Large intestine (tissue), 3 donors: Measurements from ENCODE around the gene USP48. TPM values are rescaled to one million over a fixed set of nuclear protein-coding genes. Genes with fewer than 3 reads are reported as not detected.

Experiments used
- DNase-seq, 2 donors: peaks; one replicate each; pipeline versions ENCODE4 v3.0.0 to v3.0.0-alpha.2; 2013
- H3K27ac ChIP-seq: one replicate; pipeline ENCODE4 v1.5.1; 2013; ENCODE audit warnings: low read length
- H3K27me3 ChIP-seq: 2 replicates; pipeline ENCODE4 v1.6.1; 2013; ENCODE audit warnings: low read length; ENCODE audit not compliant: control insufficient read depth, insufficient read depth
- H3K36me3 ChIP-seq: 2 replicates; pipeline ENCODE4 v1.6.1; 2013; ENCODE audit warnings: low read length; ENCODE audit not compliant: control insufficient read depth, insufficient read depth
- H3K4me1 ChIP-seq: one replicate; pipeline ENCODE4 v1.6.1; 2013; ENCODE audit warnings: low read length; ENCODE audit not compliant: control insufficient read depth, insufficient read depth
- H3K4me3 ChIP-seq: one replicate; pipeline ENCODE4 v1.5.1; 2013; ENCODE audit warnings: low read length
- H3K9me3 ChIP-seq: one replicate; pipeline ENCODE4 v1.6.1; 2013; ENCODE audit warnings: mild to moderate bottlenecking, low read depth, low read length, moderate library complexity; ENCODE audit not compliant: control insufficient read depth
- WGBS: methylation state at CpG from one replicate; pipeline ENCODE4 v1.1.5; 2013; ENCODE audit warnings: low lambda C conversion rate; ENCODE audit not compliant: insufficient coverage; 5-methylcytosine and 5-hydroxymethylcytosine counted together
- polyA plus RNA-seq: library from polyadenylated mRNA; unstranded; fragments of 120-200 nt; gene quantifications from one replicate; pipeline ENCODE4 v1.2.1, GENCODE V29; 2013

USP48 gene
- polyA plus RNA-seq, 1 donor: 43.3 TPM

DNA sequence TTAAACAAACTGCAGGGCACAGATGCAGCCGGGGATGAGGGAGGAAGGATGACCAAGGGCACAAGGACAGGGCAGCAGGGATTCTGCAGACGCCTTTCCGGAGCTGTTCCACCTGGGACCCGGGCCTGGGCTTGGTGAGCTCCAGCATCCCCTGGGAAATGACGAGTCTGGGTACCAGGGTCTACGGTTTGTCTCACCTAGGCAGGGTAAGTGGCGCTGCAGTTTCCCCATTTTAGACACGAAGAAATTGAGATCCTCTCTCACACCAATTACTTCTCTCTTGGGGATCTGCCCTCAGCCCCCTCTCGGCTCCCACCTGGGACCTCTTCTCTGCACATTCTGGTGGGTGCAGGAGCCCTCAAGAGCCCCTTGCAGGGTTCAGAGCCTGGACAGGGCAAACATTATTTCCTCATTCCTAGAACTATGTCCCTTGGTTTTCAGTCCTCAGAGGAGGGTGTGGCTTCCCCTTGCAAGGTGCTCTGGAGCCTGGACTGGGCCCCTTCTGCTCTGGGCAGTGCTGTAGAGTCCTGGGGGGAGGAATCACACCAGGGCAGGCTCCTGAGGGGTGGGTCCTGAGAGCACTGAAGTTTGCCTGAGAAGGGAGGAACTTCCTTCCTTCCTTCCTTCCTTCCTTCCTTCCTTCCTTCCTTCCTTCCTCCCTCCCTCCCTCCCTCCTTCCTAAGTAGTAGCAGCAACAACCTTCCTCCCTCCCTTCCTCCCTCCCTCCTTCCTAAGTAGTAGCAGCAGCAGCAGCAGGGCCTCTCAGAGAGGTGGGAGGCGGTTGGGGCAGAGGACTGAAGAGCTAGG, 129.8 kb downstream of the USP48 start:
- H3K36me3 ChIP-seq: no peaks in the 10 kb centered on the region
- H3K9me3 ChIP-seq: no peaks in the 10 kb centered on the region
- H3K27ac ChIP-seq: peak overlapping the region; percentile 69
- H3K27me3 ChIP-seq: peaks cover 6% of the 10 kb centered on the region
- H3K4me1 ChIP-seq: peaks cover 25% of the 10 kb centered on the region
- WGBS: no CpG with 5 or more reads among the region's 10 CpGs
- no peak overlapping the region for H3K4me3 ChIP-seq
- DNase-seq: peak in 1 of 2 donors; percentile 82

- whole genome bisulfite sequencing: no CpG with 5 or more reads among the region's 39 CpGs
- H3K4me3 ChIP-seq: peak overlapping the region; percentile 27
- peaks cover 27% of the 10 kb centered on the region for H3K4me1 ChIP-seq
- peaks cover 6% of the 10 kb centered on the region for H3K27me3 ChIP-seq
- H3K27ac ChIP-seq: peak overlapping the region; percentile 69
- DNase-seq: no peak
- no peaks in the 10 kb centered on the region for H3K9me3 ChIP-seq
- no peaks in the 10 kb centered on the region for H3K36me3 ChIP-seq
Measured at GRCh38 chr1:21652101-21652936, 130.6 kb downstream of the USP48 start.

GRCh38 chr1:21651214-21652042, 131.5 kb downstream of the USP48 start:
- H3K4me1 ChIP-seq: peaks cover 24% of the 10 kb centered on the region

DNA sequence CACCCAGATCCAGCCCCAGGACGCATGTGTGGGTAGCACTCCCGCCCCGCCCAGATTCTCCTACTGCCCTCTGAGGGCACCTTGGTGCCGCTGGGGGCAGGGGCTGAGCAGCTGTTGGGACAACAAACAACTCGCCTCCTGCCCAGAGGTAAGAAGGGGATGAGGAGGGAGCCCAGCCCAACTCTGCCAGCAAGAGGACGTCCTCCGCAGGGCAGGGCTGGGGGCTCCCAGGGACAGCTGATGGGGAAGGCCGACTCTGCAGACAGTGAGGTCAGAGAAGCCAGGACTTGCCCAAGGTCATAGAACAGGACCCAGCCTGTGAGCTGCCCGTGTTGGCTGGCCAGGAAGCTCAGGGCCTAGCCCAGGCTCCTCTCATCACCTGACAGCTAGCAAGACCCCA, 132.5 kb downstream of the USP48 start:
- Histone ChIP-seq H3K27me3 (peaks cover 6% of the 10 kb centered on the region), H3K27ac (no peak overlapping the region), H3K36me3 (no peaks in the 10 kb centered on the region), H3K4me3 (no peak overlapping the region), H3K4me1 (peaks cover 23% of the 10 kb centered on the region), H3K9me3 (no peaks in the 10 kb centered on the region)
- WGBS: no CpG with 5 or more reads among the region's 9 CpGs
- DNase-seq: no peak

More at GRCh38 chr1:21651214-21652042, 131.5 kb downstream of the USP48 start:
- H3K9me3 ChIP-seq: no peaks in the 10 kb centered on the region
- peaks cover 6% of the 10 kb centered on the region for H3K27me3 ChIP-seq
- H3K36me3 ChIP-seq: no peaks in the 10 kb centered on the region
- no peak overlapping the region for H3K27ac ChIP-seq
- peak overlapping the region; percentile 44 for H3K4me3 ChIP-seq
- WGBS: no CpG with 5 or more reads among the region's 80 CpGs
- DNase-seq: peak in 1 of 2 donors; percentile 85

DNA sequence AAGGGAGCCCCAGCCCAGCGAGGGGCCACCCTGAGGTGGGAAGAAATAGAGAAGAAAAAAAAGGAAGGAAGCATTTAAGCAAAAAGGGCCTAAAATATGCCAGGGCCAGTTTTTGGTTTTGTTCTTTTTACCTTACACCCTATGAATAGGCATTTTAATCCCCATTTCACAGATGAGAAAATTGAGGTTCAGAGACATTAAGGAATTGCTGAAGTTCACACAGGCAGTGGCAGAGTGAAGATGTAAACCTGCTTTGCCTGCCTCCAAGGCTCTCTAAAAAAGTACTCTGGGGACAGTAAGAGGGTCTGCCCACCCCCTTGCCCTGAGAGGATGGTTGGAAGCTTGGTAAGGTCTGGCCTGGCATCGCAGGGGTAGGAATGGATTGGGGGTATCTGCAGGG, 133.6 kb downstream of the USP48 start:
- H3K9me3 ChIP-seq: no peaks in the 10 kb centered on the region
- no peak overlapping the region for H3K4me3 ChIP-seq
- DNase-seq: no peak
- H3K27ac ChIP-seq: no peak overlapping the region
- peaks cover 6% of the 10 kb centered on the region for H3K27me3 ChIP-seq
- 60% methylated on average over 1 of the region's 2 CpGs for WGBS
- H3K4me1 ChIP-seq: peaks cover 23% of the 10 kb centered on the region
- no peaks in the 10 kb centered on the region for H3K36me3 ChIP-seq

DNA sequence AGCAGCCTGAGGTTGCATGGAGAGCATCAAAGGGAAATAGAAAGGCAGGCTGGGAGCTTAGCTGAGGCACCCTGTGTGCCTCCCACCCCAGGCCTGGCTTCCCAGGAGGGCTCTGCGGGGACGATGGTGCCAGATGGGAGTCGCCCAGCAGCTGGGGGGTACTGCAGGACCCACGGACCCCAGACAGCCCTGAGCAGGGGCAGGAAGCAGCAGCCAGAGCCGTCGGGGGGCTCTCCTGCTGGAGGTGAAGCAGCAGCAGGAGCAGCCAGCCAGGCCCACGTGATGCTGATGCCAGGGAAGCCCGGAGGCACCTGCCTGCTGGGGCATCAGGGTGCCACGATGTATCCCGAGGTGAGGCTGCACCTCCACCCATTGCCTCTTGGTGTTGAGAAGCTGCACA, 134.2 kb downstream of the USP48 start:
- Histone ChIP-seq H3K4me3 (no peak overlapping the region), H3K36me3 (no peaks in the 10 kb centered on the region), H3K27ac (no peak overlapping the region), H3K4me1 (peaks cover 23% of the 10 kb centered on the region), H3K9me3 (no peaks in the 10 kb centered on the region), H3K27me3 (peaks cover 6% of the 10 kb centered on the region)
- no CpG with 5 or more reads among the region's 10 CpGs for WGBS
- no peak for DNase-seq

DNA sequence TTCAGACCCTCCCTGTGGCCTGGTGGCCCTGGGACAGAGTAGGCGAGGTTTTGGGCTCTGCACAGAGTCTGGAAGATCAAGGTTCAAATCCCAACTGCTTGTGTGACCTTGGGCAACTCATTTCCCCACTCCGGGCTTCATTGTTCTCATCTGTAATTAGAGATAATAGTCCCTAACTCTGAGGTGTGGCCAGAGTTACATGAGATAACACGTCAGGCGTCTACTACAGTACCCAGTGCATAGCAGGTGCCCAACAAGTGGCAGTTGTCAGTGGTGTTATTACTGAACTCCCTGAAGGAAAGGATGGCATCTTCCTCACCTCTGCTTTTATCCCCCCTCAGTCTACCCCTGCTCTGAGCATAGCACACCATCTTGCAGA, 134.6 kb downstream of the USP48 start:
- peaks cover 6% of the 10 kb centered on the region for H3K27me3 ChIP-seq
- no peak for DNase-seq
- no CpG with 5 or more reads among the region's 4 CpGs for WGBS
- no peaks in the 10 kb centered on the region for H3K36me3 ChIP-seq
- H3K27ac ChIP-seq: no peak overlapping the region
- no peak overlapping the region for H3K4me3 ChIP-seq
- no peaks in the 10 kb centered on the region for H3K9me3 ChIP-seq
- peaks cover 23% of the 10 kb centered on the region for H3K4me1 ChIP-seq

DNA sequence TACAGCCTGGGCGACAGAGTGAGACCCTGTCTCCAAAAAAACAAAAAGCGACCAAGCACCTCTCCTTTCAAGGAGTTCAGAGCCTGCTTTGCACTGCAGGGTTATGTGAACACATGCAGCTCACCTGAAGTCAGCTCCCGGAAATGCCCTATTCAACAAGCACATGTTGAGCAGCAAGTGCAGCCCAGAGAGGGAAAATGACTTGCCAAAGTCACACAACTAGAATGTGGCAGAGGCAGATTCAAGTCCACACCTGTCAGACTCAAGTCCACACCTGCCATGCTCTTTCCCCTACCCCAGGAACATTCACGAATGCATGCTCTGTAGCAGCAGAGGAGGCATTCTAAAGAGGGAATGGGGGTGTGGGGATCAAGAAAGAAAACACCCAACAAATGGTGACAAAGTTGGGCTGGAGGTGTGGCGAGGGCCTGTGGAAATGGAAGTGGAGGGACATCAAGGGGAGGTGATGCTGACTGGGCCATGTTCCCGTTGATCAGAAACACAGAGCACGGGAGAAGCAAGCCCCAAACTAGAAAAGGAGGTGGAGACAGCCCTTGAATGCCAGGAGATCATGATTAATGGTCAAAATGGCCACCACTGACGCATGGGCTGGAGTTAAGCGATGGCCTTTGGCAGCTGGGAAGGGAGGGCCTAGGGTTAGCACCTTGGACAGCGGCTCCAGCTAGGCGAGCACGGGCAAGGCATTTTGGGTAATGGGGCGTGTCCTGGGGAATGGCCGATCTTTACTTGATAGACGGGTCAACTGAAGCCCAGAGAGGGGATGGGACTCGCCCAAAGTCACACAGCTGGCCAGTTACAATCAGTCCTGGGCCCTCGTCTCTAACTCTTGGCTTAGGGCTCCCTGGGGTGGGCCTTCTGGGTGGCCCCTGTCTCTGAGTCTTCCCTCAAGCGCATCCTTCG, 135.3 kb downstream of the USP48 start:
- Histone ChIP-seq H3K27ac (no peak overlapping the region), H3K27me3 (peaks cover 6% of the 10 kb centered on the region), H3K36me3 (no peaks in the 10 kb centered on the region), H3K9me3 (no peaks in the 10 kb centered on the region), H3K4me1 (peaks cover 17% of the 10 kb centered on the region), H3K4me3 (no peak overlapping the region)
- DNase-seq: peak; percentile 60 to 63
- WGBS: 70% methylated on average over 2 of the region's 19 CpGs

DNA sequence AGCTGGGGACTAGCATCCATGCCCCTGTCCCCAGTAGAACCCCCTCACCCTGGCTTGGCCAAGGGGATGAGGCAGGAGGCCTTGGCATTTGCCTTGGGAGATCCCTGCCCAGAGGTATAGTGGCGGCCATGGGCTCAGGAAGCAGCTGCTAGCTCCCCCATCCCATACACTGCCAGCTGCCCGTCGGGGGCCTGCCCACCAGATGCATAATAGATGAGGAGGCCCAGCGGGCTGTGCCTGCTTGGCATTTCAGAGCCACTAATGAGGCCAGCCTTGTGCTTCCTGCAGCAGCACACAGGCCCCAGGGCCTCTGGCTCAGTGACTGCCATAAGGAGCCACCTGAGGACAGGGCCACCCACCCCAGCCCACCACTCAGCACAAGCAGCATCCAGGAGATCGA, 137.4 kb downstream of the USP48 start:
- DNase-seq: no peak
- H3K9me3 ChIP-seq: no peaks in the 10 kb centered on the region
- H3K4me3 ChIP-seq: no peak overlapping the region
- no peak overlapping the region for H3K27ac ChIP-seq
- peaks cover 3% of the 10 kb centered on the region for H3K4me1 ChIP-seq
- no peaks in the 10 kb centered on the region for H3K36me3 ChIP-seq
- WGBS: no CpG with 5 or more reads among the region's 5 CpGs
- H3K27me3 ChIP-seq: no peaks in the 10 kb centered on the region
